OCI-LY7 (cell line): ENCODE measurements around the gene CMIP. TPM values are rescaled to one million over a fixed set of nuclear protein-coding genes. Genes with fewer than 3 reads are reported as not detected.

Experiments
- BruUV-seq: library from RNA; stranded (reverse); fragments of 400-500 nt; replicated peaks from 2 replicates; lab custom pipeline; 2021; lab: Mats Ljungman, UMichigan
- CTCF ChIA-PET: fragments of 300-600 bp; sonication (Branson Sonifier 250); formaldehyde crosslinking; loops from one replicate; lab custom pipeline; 2022; ENCODE audit warnings: antibody characterized with exemption; ENCODE audit not compliant: unreplicated experiment; lab: Charles Lee
- POLR2A ChIA-PET: fragments of 300-600 bp; sonication (Branson Sonifier 250); formaldehyde crosslinking; loops from one replicate; lab custom pipeline; 2022; ENCODE audit warnings: antibody characterized with exemption; lab: Charles Lee
- DNase-seq: peaks from one replicate; pipeline ENCODE4 v3.0.0-alpha.2; 2015; ENCODE audit warnings: low spot score
- H2AFZ ChIP-seq: fragments of 200-600 bp; sonication (generic), shearing (Covaris generic); 2 replicates; pipeline ENCODE4 v1.6.1; 2014; ENCODE audit warnings: mild to moderate bottlenecking, antibody characterized with exemption, low read length, moderate library complexity
- H3K27ac ChIP-seq: fragments of 200-600 bp; sonication (generic); 2 replicates; pipeline ENCODE4 v1.5.1; 2014; ENCODE audit warnings: mixed run types, low read depth, mild to moderate bottlenecking, moderate library complexity, low read length, inconsistent platforms; ENCODE audit not compliant: poor library complexity, severe bottlenecking
- H3K36me3 ChIP-seq: fragments of 200-600 bp; sonication (generic); 2 replicates; pipeline ENCODE4 v1.6.1; 2014; ENCODE audit warnings: mild to moderate bottlenecking, antibody characterized with exemption, low read length, moderate library complexity, mixed read lengths; ENCODE audit not compliant: insufficient read depth
- H3K4me1 ChIP-seq: fragments of 200-600 bp; sonication (generic); 2 replicates; pipeline ENCODE4 v1.5.1; 2014; ENCODE audit warnings: mild to moderate bottlenecking, low read length; ENCODE audit not compliant: insufficient read depth, poor library complexity, severe bottlenecking
- H3K4me2 ChIP-seq: fragments of 200-600 bp; sonication (generic); 2 replicates; pipeline ENCODE4 v1.6.1; 2014; ENCODE audit warnings: mild to moderate bottlenecking, low read length
- H3K4me3 ChIP-seq: fragments of 200-600 bp; sonication (generic); 2 replicates; pipeline ENCODE4 v1.5.1; 2014; ENCODE audit warnings: mild to moderate bottlenecking, low read depth, low read length; ENCODE audit not compliant: poor library complexity, severe bottlenecking
- H3K79me2 ChIP-seq: fragments of 200-600 bp; sonication (generic); 2 replicates; pipeline ENCODE4 v1.6.1; 2016; ENCODE audit warnings: low read depth, mild to moderate bottlenecking, low read length, moderate library complexity, mixed read lengths; ENCODE audit not compliant: insufficient read depth
- H3K9me2 ChIP-seq: fragments of 200-600 bp; sonication (generic); 2 replicates; pipeline ENCODE4 v1.6.1; 2016; ENCODE audit warnings: mild to moderate bottlenecking, low read length, mixed read lengths; ENCODE audit not compliant: insufficient read depth
- H3K9me3 ChIP-seq: fragments of 200-600 bp; sonication (generic); 2 replicates; pipeline ENCODE4 v1.6.1; 2014; ENCODE audit warnings: mild to moderate bottlenecking, mixed run types, low read length, mixed read lengths
- H4K20me1 ChIP-seq: fragments of 200-600 bp; sonication (generic); 2 replicates; pipeline ENCODE4 v1.6.1; 2014; ENCODE audit warnings: mild to moderate bottlenecking, antibody characterized with exemption, low read length, moderate library complexity, mixed read lengths; ENCODE audit not compliant: insufficient read depth
- EZH2phosphoT487 ChIP-seq: fragments of 200-600 bp; sonication (generic); IDR thresholded peaks from 2 replicates; pipeline ENCODE4 v1.6.1; 2018; ENCODE audit warnings: low read depth, borderline replicate concordance, mild to moderate bottlenecking, mixed run types, antibody characterized with exemption, low read length, moderate library complexity, mixed read lengths
- intact Hi-C: fragments of 100-400 bp; cut with micrococcal nuclease; formaldehyde crosslinking; loops from one replicate; pipeline ENCODE4 v1.10.0; 2022; ENCODE audit not compliant: unreplicated experiment
- total RNA-seq, 2 experiments: library from RNA; depleted of rRNA in 1 of 2; stranded (reverse); fragments of >200 nt in 1 of 2; shearing (Covaris generic) in 1 of 2; gene quantifications; 2 replicates each; pipeline ENCODE4 v1.2.3, GENCODE V29; 2014 to 2022
- TF ChIP-seq, protein P1 (sequence below): fragments of 200-600 bp; sonication (generic); conservative IDR thresholded peaks from 2 replicates; pipeline ENCODE4 v1.5.1; 2014; ENCODE audit warnings: mild to moderate bottlenecking, antibody characterized with exemption, low read length, moderate library complexity, mixed read lengths

CMIP gene
- total RNA-seq, 2 experiments from 2014 or later = 15.4 to 70.3 TPM

GRCh38 chr16:81639348-81639747, 194.7 kb downstream of the CMIP start:
- DNase-seq = no peak
- H2AFZ ChIP-seq = no peak overlapping the region
- no peaks in the 10 kb centered on the region; the same call in 1 of the 2 replicates for H3K36me3 ChIP-seq
- H3K4me3 ChIP-seq = no peak overlapping the region
- no peaks in the 10 kb centered on the region for H3K9me3 ChIP-seq
- no peak overlapping the region for H3K4me2 ChIP-seq
- intact Hi-C loops = no loop called here
- CTCF ChIA-PET = no interaction called here
- POLR2A ChIA-PET = no interaction called here
- no peak overlapping the region for H3K27ac ChIP-seq
- no TSS peak for BruUV-seq
- H3K9me2 ChIP-seq = no peaks in the 10 kb centered on the region
- H3K79me2 ChIP-seq = no peaks in the 10 kb centered on the region
- TF ChIP-seq, protein P1, sequence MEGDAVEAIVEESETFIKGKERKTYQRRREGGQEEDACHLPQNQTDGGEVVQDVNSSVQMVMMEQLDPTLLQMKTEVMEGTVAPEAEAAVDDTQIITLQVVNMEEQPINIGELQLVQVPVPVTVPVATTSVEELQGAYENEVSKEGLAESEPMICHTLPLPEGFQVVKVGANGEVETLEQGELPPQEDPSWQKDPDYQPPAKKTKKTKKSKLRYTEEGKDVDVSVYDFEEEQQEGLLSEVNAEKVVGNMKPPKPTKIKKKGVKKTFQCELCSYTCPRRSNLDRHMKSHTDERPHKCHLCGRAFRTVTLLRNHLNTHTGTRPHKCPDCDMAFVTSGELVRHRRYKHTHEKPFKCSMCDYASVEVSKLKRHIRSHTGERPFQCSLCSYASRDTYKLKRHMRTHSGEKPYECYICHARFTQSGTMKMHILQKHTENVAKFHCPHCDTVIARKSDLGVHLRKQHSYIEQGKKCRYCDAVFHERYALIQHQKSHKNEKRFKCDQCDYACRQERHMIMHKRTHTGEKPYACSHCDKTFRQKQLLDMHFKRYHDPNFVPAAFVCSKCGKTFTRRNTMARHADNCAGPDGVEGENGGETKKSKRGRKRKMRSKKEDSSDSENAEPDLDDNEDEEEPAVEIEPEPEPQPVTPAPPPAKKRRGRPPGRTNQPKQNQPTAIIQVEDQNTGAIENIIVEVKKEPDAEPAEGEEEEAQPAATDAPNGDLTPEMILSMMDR = no peak
- no peak for TF ChIP-seq EZH2phosphoT487
- H4K20me1 ChIP-seq = no peaks in the 10 kb centered on the region
- no peaks in the 10 kb centered on the region for H3K4me1 ChIP-seq

DNA sequence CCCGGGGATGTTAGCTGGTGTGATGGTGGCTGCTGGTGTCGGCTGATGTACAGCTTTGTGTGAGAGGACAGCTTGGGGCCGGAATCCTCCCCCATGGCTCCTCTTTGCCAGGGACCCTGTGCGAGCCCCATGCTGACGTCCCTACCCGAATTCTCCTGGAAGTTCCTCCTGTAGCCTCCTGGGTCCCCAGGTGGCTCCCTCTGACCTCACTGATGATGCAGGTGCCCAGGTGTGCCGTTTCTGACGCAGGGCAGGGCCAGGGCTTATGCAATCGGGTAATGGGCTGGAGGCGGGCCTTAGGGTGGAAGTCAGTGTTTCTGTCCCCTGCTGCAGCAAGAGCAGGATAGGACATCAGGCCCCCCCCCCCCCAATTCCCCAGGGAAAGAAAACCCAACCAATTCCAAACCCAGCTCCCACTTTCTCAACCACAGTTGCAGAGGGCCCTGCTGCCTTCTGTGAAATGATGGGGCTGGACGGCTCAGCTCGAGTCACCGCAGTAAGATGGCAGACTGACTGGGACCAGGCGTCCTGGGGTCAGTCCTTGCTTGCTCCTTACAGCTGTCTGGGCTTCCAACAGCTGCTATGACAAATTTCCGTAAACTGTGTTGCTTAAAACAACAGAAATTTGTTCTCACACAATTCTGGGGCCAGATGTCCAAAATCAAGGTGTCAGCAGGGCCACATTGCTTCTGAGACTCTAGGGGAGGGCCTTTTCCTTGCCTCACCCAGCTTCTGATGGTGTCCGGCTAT, 195.5 kb downstream of the CMIP start:
- intact Hi-C loops = no loop called here
- BruUV-seq = no TSS peak
- Histone ChIP-seq H3K9me2 (no peaks in the 10 kb centered on the region), H4K20me1 (no peaks in the 10 kb centered on the region), H3K9me3 (no peaks in the 10 kb centered on the region), H3K79me2 (no peaks in the 10 kb centered on the region), H3K4me3 (no peak overlapping the region), H3K36me3 (no peaks in the 10 kb centered on the region; the same call in 1 of the 2 replicates), H2AFZ (no peak overlapping the region), H3K4me1 (no peaks in the 10 kb centered on the region), H3K27ac (no peak overlapping the region), H3K4me2 (no peak overlapping the region)
- TF ChIP-seq, protein P1 = no peak
- TF ChIP-seq EZH2phosphoT487 = no peak
- DNase-seq = no peak
- POLR2A ChIA-PET = no interaction called here
- CTCF ChIA-PET = no interaction called here

GRCh38 chr16:81640681-81641070, 196.1 kb downstream of the CMIP start:
- intact Hi-C loops = no loop called here
- ChIA-PET POLR2A (no interaction called here), CTCF (no interaction called here)
- H4K20me1 ChIP-seq = no peaks in the 10 kb centered on the region
- no peak overlapping the region for H3K4me3 ChIP-seq
- no peak for TF ChIP-seq EZH2phosphoT487
- TF ChIP-seq, protein P1 = no peak
- no peak overlapping the region for H3K4me2 ChIP-seq
- no peaks in the 10 kb centered on the region for H3K9me2 ChIP-seq
- no peak for DNase-seq
- H3K79me2 ChIP-seq = no peaks in the 10 kb centered on the region
- H3K4me1 ChIP-seq = no peaks in the 10 kb centered on the region
- no peaks in the 10 kb centered on the region; the same call in 1 of the 2 replicates for H3K36me3 ChIP-seq
- H3K9me3 ChIP-seq = no peaks in the 10 kb centered on the region
- H2AFZ ChIP-seq = no peak overlapping the region
- H3K27ac ChIP-seq = no peak overlapping the region
- BruUV-seq = no TSS peak
